G401 (cell line): ENCODE data around the gene MYBBP1A. TPM values are rescaled to one million over a fixed set of nuclear protein-coding genes. Genes with fewer than 3 reads are reported as not detected.

Experiments used
- DNase-seq: peaks from one replicate; pipeline ENCODE4 v3.0.0-alpha.2; 2015; ENCODE audit warnings: low spot score
- in situ Hi-C: cut with HindIII; loops from 2 replicates; pipeline ENCODE4 v1.10.0; 2016; ENCODE audit warnings: low sequenced_read_pairs, mixed read lengths
- total RNA-seq: library from RNA; depleted of rRNA; stranded (reverse); fragments of >200 nt; shearing (Covaris generic); gene quantifications from 2 replicates; pipeline ENCODE4 v1.2.3, GENCODE V29; 2014; rRNA removed

Gene MYBBP1A
- total RNA-seq, 1 experiment from 2014 or later: 89.3 TPM

GRCh38 chr17:4498461-4499397 lies 56.5 kb downstream of the MYBBP1A start, which contains the start of gene SPNS2:
Gene SPNS2 (plus strand): TSS chr17:4498881. CDS start chr17:4499048, 167 bp downstream.
- in situ Hi-C loops: no loop called here

GRCh38 chr17:4497101-4497824 lies 57.9 kb downstream of the MYBBP1A start:
- no peak for DNase-seq
- in situ Hi-C loops: no loop called here

More at GRCh38 chr17:4498461-4499397, 56.5 kb downstream of the MYBBP1A start, which contains the start of gene SPNS2:
- DNase-seq: peak; percentile 35

- DNase-seq: no peak
- in situ Hi-C loops: no loop called here
Observed at GRCh38 chr17:4492721-4493561, 62.2 kb downstream of the MYBBP1A start.

GRCh38 chr17:4490637-4491061 lies 64.5 kb downstream of the MYBBP1A start:
- DNase-seq: no peak
- in situ Hi-C loops: no loop called here

- DNase-seq: no peak
- in situ Hi-C loops: no loop called here
Observed at GRCh38 chr17:4490109-4490591, 65.0 kb downstream of the MYBBP1A start.

- in situ Hi-C loops: no loop called here
- no peak for DNase-seq
Observed at GRCh38 chr17:4488989-4489595, 66.1 kb downstream of the MYBBP1A start.

Other genes starting within 250 kb of the MYBBP1A start
- gene UBE2G1, start 188.7 kb downstream of the MYBBP1A start, total RNA-seq: 43.3 and 70.9 TPM in 2 replicates
- gene SPNS3, start 121.4 kb downstream of the MYBBP1A start, total RNA-seq: 0.12 and 1.2 TPM in 2 replicates
- 58.1 and 61.5 TPM in 2 replicates for gene SPNS2, start 56.5 kb downstream of the MYBBP1A start, total RNA-seq
- 5.3 TPM in 1 of 2 replicates, not detected in the other for gene GGT6, start 5.2 kb upstream of the MYBBP1A start, total RNA-seq
- not detected in 2 replicates for gene SMTNL2, start 29.1 kb upstream of the MYBBP1A start, total RNA-seq
- 0.41 TPM in 1 of 2 replicates, not detected in the other for gene ALOX15, start 86.3 kb upstream of the MYBBP1A start, total RNA-seq
- 40.1 and 53.6 TPM in 2 replicates for gene PELP1, start 148.8 kb upstream of the MYBBP1A start, total RNA-seq
- 38.1 and 45.1 TPM in 2 replicates for gene ARRB2, start 155.2 kb upstream of the MYBBP1A start, total RNA-seq
- 24.3 and 29.8 TPM in 2 replicates for gene MED11, start 176.0 kb upstream of the MYBBP1A start, total RNA-seq
- gene ZMYND15, start 184.4 kb upstream of the MYBBP1A start, total RNA-seq: 0.68 TPM in 1 of 2 replicates, not detected in the other
- gene CXCL16, start 184.5 kb upstream of the MYBBP1A start, total RNA-seq: 0.86 TPM in 1 of 2 replicates, not detected in the other
- not detected in 2 replicates for gene TM4SF5, start 216.5 kb upstream of the MYBBP1A start, total RNA-seq
- not detected in 2 replicates for gene VMO1, start 231.0 kb upstream of the MYBBP1A start, total RNA-seq
- gene GLTPD2, start 233.6 kb upstream of the MYBBP1A start, total RNA-seq: not detected in 2 replicates
- 390 and 445 TPM in 2 replicates for gene PSMB6, start 240.8 kb upstream of the MYBBP1A start, total RNA-seq